ENCODE results near the gene L1CAM. TPM values are rescaled to one million over a fixed set of nuclear protein-coding genes. Genes with fewer than 3 reads are reported as not detected.
A peak's percentile ranks its signal among the peaks of the same experiment; 100 is the strongest.

L1CAM gene
- total and polyA plus RNA-seq, 4 donors, result 0.19 to 0.83 (median 0.47) TPM

- DNase-seq (no peak), ATAC-seq (ENCODE audit: insufficient read depth, low FRiP score) (no peak)
- H3K27ac ChIP-seq (ENCODE audit: low read depth in 1 of 2, low read length in 1 of 2), result peak overlapping the region in 1 of 2 donors; percentile 32
- no peaks in the 10 kb centered on the region for H3K36me3 ChIP-seq (ENCODE audit: control insufficient read depth in 4 of 4, insufficient read depth in 4 of 4, low read length in 4 of 4)
- H3K4me3 ChIP-seq, result no peak overlapping the region
- TF ChIP-seq CTCF (IDR thresholded peaks at IDR 0.05; ENCODE audit: control extremely low read depth, extremely low read depth), result no peak
- H3K4me1 ChIP-seq (ENCODE audit: control insufficient read depth in 5 of 5, insufficient read depth in 5 of 5, low read length in 5 of 5), result peaks cover 0 to 16% (median 0%) of the 10 kb centered on the region in 5 donors
- H3K9me3 ChIP-seq (ENCODE audit: control insufficient read depth in 4 of 4, insufficient read depth in 3 of 4, low read length in 3 of 4), result peaks cover 0 to 10% (median 0%) of the 10 kb centered on the region in 4 donors
- H3K9ac ChIP-seq (ENCODE audit: insufficient read depth in 1 of 2, low read length in 2 of 2), result no peak overlapping the region
- 51 to 60% methylated on average over 18 of the region's 18 CpGs for WGBS, 2 donors
- peaks cover 2 to 7% (median 5%) of the 10 kb centered on the region in 3 donors for H3K27me3 ChIP-seq (ENCODE audit: control insufficient read depth in 3 of 3, insufficient read depth in 3 of 3, low read length in 2 of 3)
Observed at GRCh38 chrX:153903238-153903980, 17.4 kb upstream of the L1CAM start.

GRCh38 chrX:153902385-153902784 is 16.4 kb upstream of the L1CAM start:
- WGBS, 2 donors, result 51 to 62% methylated on average over 8 to 10 of the region's 10 CpGs
- no peak for DNase-seq
- Histone ChIP-seq H3K27me3 (ENCODE audit: control insufficient read depth in 3 of 3, insufficient read depth in 3 of 3, low read length in 2 of 3) (peaks cover 2 to 7% (median 5%) of the 10 kb centered on the region in 3 donors), H3K9ac (ENCODE audit: insufficient read depth in 1 of 2, low read length in 2 of 2) (no peak overlapping the region), H3K4me1 (ENCODE audit: control insufficient read depth in 5 of 5, insufficient read depth in 5 of 5, low read length in 5 of 5) (peaks cover 0 to 16% (median 0%) of the 10 kb centered on the region in 5 donors), H3K4me3 (no peak overlapping the region), H3K9me3 (ENCODE audit: control insufficient read depth in 4 of 4, insufficient read depth in 3 of 4, low read length in 3 of 4) (peaks cover 0 to 10% (median 0%) of the 10 kb centered on the region in 4 donors), H3K36me3 (ENCODE audit: control insufficient read depth in 4 of 4, insufficient read depth in 4 of 4, low read length in 4 of 4) (no peaks in the 10 kb centered on the region), H3K27ac (ENCODE audit: low read depth in 1 of 2, low read length in 1 of 2) (no peak overlapping the region)
- TF ChIP-seq CTCF (IDR thresholded peaks at IDR 0.05; ENCODE audit: control extremely low read depth, extremely low read depth), result no peak
- ATAC-seq (ENCODE audit: insufficient read depth, low FRiP score), result no peak

GRCh38 chrX:153901753-153902140 is 15.8 kb upstream of the L1CAM start:
- H3K4me3 ChIP-seq, result no peak overlapping the region
- H3K36me3 ChIP-seq (ENCODE audit: control insufficient read depth in 4 of 4, insufficient read depth in 4 of 4, low read length in 4 of 4), result no peaks in the 10 kb centered on the region
- no peak overlapping the region for H3K27ac ChIP-seq (ENCODE audit: low read depth in 1 of 2, low read length in 1 of 2)
- H3K4me1 ChIP-seq (ENCODE audit: control insufficient read depth in 5 of 5, insufficient read depth in 5 of 5, low read length in 5 of 5), result peaks cover 0 to 16% (median 0%) of the 10 kb centered on the region in 5 donors
- 54% methylated on average over 8 of the region's 8 CpGs for WGBS, 2 donors
- H3K9ac ChIP-seq (ENCODE audit: insufficient read depth in 1 of 2, low read length in 2 of 2), result no peak overlapping the region
- DNase-seq, result no peak
- no peak for ATAC-seq (ENCODE audit: insufficient read depth, low FRiP score)
- TF ChIP-seq CTCF (IDR thresholded peaks at IDR 0.05; ENCODE audit: control extremely low read depth, extremely low read depth), result no peak
- peaks cover 2 to 7% (median 6%) of the 10 kb centered on the region in 3 donors for H3K27me3 ChIP-seq (ENCODE audit: control insufficient read depth in 3 of 3, insufficient read depth in 3 of 3, low read length in 2 of 3)
- H3K9me3 ChIP-seq (ENCODE audit: control insufficient read depth in 4 of 4, insufficient read depth in 3 of 4, low read length in 3 of 4), result peaks cover 0 to 10% (median 0%) of the 10 kb centered on the region in 4 donors
